NT2/D1 (cell line): Measurements from ENCODE around the gene CACNA1A.

Experiments
- YY1 ChIP-seq: IDR thresholded peaks from 2 replicates; pipeline ENCODE4 v1.6.1; 2011; ENCODE audit not compliant: insufficient read length, insufficient read depth
- ZNF274 ChIP-seq: IDR thresholded peaks from 2 replicates; pipeline ENCODE4 v1.6.1; 2011; ENCODE audit warnings: mild to moderate bottlenecking, low read depth, low read length

GRCh38 chr19:13262450-13262849 is 243.8 kb downstream of the CACNA1A start:
- TF ChIP-seq ZNF274, result no peak
- no peak for TF ChIP-seq YY1
